Tongue (tissue), 1 donor: ENCODE results near the gene FAM98B. TPM values are rescaled to one million over a fixed set of nuclear protein-coding genes. Genes with fewer than 3 reads are reported as not detected.

ENCODE experiments used
- total RNA-seq: library from RNA; depleted of rRNA; stranded (reverse); fragments of >200 nt; gene quantifications from one replicate; pipeline ENCODE4 v1.2.3, GENCODE V29; 2014

The FAM98B gene
- total RNA-seq, 1 donor from 2014 or later: 16.0 TPM

Other genes with a start within 250 kb of the FAM98B start
- gene SPRED1, start 201.3 kb upstream of the FAM98B start, total RNA-seq: 64.1 TPM
- 2.1 TPM for gene RASGRP1, start 110.7 kb downstream of the FAM98B start, total RNA-seq